ENCODE data around the gene SLC45A2.

- TF ChIP-seq CTCF (IDR thresholded peaks at IDR 0.05) (no peak), POLR2A (IDR thresholded peaks at IDR 0.05) (no peak)
These were observed 50.3 kb downstream of the SLC45A2 start for GRCh38 chr5:33934176-33934575.
